ENCODE results near the gene CDH15.

CDH15 gene

DNA sequence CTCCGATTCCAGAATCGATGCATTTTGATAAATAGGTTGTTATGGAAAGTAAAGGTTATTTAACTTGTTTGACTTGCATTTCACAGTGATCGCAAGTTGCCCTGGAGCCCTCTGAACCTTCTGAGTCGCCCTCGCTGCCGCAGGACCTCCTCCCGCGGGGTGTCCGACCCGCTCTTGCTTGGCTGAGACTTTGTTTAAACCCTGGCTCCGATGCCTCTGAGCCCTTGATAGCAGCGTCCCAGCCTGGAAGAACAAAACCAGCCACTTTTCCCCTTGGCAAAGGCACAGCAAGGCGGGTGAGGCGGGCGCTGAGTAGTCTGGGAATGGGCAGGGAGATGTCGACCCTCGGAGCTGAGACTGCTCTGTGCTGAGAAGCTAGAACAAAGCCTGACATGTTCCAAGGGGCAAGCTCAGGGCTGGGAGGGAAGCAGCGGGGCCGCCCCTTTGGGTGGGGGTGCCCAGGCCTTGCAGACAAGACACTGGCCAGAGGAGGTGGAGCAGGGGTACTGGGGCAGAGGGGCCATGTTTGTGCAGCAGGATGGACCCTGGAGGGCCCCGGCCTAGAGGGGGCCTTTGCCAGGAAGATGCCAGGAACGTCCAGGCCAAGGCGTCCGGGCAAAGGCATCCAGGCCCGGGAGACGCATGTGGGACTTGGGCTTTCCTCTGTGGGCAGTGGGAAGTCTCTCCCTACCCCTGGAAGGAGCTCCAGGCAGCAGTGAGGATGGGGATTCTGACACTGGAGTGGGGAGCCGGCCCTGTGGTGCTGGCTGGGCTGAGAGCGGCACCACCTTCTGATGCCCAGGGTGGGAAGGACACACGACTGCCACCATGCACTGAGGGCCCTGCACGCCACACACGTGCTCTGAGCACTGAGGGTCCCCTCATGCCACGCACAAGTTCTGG is 30.3 kb upstream of the CDH15 start:
- DNase-seq, result no peak

GRCh38 chr16:89141884-89142267 is 29.7 kb upstream of the CDH15 start:
- DNase-seq, result no peak

DNA sequence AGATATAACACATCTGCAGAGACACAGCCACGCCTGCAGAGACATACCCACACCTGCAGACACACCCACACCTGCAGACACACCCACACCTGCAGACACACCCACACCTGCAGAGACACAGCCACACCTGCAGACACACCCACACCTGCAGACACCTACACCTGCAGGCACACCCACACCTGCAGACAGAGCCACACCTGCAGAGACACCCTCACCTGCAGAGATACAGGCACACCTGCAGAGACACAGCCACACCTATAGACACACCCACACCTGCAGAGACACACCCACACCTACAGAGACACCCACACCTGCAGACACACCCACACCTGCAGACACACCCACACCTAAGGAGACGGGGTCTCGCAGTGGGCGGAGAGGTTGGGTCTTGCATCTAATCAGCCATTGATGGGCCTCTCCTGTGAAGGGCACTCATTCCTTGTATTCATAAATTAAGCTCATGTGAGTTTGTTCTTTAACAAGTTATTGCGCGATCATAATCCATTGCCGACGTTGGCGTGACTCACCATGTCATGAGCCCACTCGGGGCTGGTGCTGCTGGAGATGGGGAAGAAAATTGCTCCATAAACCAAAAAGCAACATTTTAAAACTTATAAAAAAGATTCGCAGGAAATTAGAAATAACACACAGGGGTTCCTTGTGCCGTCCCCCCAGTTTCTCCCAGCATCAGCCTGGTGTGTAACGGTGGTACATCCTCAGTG is 28.9 kb upstream of the CDH15 start:
- no peak for DNase-seq

- DNase-seq, result no peak
Measured at GRCh38 chr16:89143201-89143741, 28.3 kb upstream of the CDH15 start.

DNA sequence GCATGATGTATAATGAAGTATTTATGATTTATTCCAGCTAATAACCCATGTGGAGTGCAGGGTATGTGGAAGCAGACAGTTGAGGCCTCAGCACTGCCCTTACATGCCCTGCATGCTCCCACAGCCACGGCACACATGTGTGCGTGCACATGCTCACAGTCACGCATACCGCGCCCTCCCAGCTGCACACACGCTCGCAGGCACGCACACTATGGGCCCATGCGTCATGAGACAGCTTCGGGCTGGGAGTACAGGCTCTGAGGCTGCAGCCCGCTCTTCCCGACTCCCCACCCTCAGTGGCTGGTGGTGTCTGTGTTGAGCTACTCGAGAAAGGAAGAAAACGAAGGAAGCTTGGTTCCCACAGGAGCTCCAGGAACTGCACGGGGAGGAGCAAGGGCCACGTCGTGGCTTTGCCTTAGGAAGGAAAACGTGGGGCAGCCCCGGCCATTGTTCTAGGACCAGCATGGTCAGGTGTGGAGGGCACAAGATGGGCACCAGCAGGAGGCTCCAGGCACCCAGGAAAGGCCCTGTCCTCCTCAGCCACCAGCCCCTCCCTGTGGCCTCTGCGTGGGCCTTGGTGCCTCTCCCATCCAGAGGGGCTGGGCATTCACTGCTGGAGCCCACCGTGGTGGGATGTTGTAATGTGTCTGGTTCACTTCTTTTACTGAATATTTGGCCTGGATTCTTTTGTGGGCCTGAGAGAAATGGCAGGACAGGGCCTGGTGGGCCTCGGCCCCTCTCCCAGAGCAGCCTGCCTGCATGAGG is 27.5 kb upstream of the CDH15 start:
- no peak for DNase-seq

GRCh38 chr16:89144681-89145080 is 26.9 kb upstream of the CDH15 start:
- no peak for DNase-seq

DNA sequence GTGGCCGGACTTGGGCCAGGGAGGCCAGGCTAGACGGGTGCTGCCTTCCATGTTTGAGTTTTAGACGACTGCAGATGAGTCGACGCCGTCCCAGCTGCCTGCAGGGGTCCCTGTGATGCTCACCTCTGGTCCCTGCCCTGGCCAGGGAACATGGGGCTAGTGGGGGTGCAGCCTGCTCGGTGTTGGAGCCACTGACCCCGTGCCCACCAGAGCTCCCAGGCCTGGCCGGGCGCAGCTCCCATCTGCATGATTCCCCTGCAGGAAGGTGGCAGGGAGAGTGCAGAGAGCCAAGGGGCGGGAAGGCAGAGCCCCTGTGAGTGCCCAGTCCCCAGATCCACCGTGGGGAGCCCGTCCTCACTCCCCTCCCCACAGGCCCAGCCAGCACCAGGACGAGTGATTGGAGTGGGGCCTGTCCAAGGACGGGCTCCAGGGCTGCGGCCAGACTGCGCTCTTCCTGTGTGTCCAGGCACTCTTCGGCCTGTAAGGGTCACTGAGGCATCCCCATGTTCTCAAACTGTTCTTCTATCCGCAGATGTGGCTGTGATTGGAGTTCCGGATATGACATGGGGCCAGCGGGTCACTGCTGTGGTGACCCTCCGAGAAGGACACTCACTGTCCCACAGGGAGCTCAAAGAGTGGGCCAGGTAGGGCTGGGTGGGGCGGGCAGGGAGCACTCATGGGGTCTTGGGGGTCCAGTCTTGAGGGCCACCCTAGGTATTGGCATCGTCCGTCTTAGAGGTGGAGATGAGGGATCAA is 26.0 kb upstream of the CDH15 start:
- DNase-seq, result no peak

GRCh38 chr16:89146211-89147005 is 25.1 kb upstream of the CDH15 start:
- no peak for DNase-seq

GRCh38 chr16:89147085-89147817 is 24.3 kb upstream of the CDH15 start:
- no peak for DNase-seq

DNA sequence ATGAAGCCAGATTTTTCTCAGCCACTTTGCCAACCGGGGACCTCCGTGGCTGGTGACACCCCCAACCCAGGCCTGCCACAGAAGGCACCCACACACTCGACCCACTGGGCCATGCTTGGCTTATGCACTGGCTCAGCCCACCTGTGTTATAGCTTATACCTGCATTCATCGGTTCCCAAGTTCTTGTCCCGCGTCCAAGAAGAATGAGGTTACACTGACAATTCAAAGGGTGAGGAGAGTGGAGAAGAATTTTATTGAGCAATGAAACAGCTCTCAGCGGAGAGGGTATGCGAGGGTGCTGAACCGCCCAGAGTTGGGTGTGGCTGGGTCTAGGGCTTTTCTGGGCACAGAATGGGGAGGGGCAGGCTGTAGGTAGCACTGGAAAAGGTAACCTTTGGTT is 22.2 kb upstream of the CDH15 start:
- DNase-seq, result peak in 1 of 5 donors; percentile 2

GRCh38 chr16:89150090-89150835 is 21.3 kb upstream of the CDH15 start:
- DNase-seq, result peak in 1 of 5 donors; percentile 4

GRCh38 chr16:89150981-89151380 is 20.6 kb upstream of the CDH15 start:
- DNase-seq, result no peak

DNA sequence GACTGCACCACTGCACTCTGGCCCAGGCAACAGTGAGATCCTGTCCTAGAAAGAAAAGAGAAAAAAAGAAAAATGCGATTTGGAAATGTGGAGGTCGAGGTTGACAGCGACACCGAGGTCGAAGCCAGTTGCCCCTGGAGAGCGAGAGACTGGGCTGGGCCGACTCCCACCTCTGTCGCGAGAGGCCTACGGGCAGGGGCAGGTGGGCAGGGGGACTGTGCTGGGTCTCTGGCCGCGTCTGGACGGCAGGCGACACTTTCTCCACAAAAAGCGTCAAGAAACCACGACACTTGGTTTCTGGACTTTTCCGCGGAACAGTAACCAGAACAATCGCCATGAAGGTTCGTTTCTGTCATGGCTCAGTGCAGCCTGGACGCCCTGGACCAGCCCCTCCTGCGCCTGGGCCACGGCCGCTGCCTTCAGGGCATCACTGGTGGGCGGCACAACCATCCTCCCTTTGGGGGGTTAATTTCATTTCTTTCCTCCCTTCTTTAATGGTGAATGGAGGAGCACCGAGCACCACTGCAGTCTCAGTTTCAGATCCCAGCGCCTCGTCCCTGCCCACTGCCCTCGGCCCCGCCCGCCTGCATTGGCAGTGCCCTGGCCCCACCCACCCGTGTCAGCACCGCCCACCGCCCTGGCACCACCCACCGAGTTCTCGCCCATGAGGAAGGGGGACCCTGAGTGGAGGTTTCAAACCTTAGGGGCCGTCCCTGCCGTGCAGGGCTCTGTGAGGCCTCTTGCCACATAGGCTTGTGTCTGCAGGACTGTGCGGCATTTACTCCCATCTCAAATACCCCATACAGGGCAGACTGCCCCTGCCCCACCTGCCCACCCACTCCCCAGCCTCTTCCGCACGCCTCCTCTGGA is 18.5 kb upstream of the CDH15 start:
- DNase-seq, result no peak

- no peak for DNase-seq
Measured at GRCh38 chr16:89153848-89154271, 17.7 kb upstream of the CDH15 start.

- DNase-seq, result no peak
Measured at GRCh38 chr16:89154390-89155183, 17.0 kb upstream of the CDH15 start.

- no peak for DNase-seq
Measured at GRCh38 chr16:89155184-89155679, 16.3 kb upstream of the CDH15 start.

GRCh38 chr16:89155851-89156739 is 15.5 kb upstream of the CDH15 start:
- DNase-seq, result no peak

Data from T-helper 1 cell (primary cell).